Loucy (cell line): ENCODE measurements around the gene TNS3.

ENCODE experiments used
- CTCF ChIP-seq: fragments of 200-600 bp; sonication (generic); conservative IDR thresholded peaks from 2 replicates; pipeline ENCODE4 v1.5.1; 2014; ENCODE audit warnings: mild to moderate bottlenecking, antibody characterized with exemption, low read length
- EZH2phosphoT487 ChIP-seq: fragments of 200-600 bp; IDR thresholded peaks from 2 replicates; pipeline ENCODE4 v1.6.1; 2018; ENCODE audit warnings: antibody characterized with exemption, mild to moderate bottlenecking, moderate library complexity, borderline replicate concordance

DNA sequence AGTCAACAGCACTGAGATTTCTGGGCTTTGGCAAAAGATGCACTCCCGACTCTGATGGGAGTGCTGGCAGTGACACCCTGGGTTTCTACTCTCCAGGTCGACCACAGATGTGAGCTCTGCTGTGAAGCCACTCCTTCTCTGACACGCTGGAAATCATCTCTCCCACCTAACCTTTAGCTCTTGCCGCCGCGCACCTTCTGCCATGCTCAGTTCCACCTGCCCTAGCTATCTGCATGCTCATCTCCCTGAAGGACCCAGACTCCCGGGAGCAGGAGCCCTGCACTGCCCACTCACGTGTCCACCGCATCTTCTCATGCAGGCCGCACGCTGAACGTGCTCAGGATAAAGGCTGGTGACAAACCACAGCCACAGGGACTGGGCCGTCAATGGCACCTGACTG is 174.8 kb downstream of the TNS3 start:
- TF ChIP-seq CTCF (no peak), EZH2phosphoT487 (no peak)
